SK-N-SH (cell line): ENCODE data around the gene TGFBI.
A peak's percentile ranks its signal among the peaks of the same experiment; 100 is the strongest.

ENCODE experiments used
- EP300 ChIP-seq, 2 experiments: IDR thresholded peaks; 2 replicates each; pipeline versions ENCODE4 v1.4.0 to v1.6.1; 2012; ENCODE audit warnings: borderline replicate concordance in 1 of 2, low read depth in 1 of 2, low read length in 1 of 2
- FOSL2 ChIP-seq: IDR thresholded peaks from 2 replicates; pipeline ENCODE4 v1.4.0; 2012; ENCODE audit warnings: low read depth, mild to moderate bottlenecking, moderate library complexity, borderline replicate concordance
- FOXJ3 ChIP-seq: sonication (generic); formaldehyde crosslinking; IDR thresholded peaks from 2 replicates; pipeline ENCODE4 v1.5.1; 2020; ENCODE audit warnings: mild to moderate bottlenecking, missing genetic modification reagents
- GABPA ChIP-seq: IDR thresholded peaks from 2 replicates; pipeline ENCODE4 v1.4.0; 2012; ENCODE audit warnings: low read depth, mild to moderate bottlenecking
- POLR2AphosphoS5 ChIP-seq: IDR thresholded peaks from 2 replicates; pipeline ENCODE4 v1.6.1; 2012; ENCODE audit warnings: low read depth, low read length
- RCOR1 ChIP-seq: fragments of 150-350 bp; IDR thresholded peaks from 2 replicates; pipeline ENCODE4 v1.6.1; 2017; ENCODE audit warnings: antibody characterized with exemption, low read length
- RFX5 ChIP-seq: IDR thresholded peaks from 2 replicates; pipeline ENCODE4 v1.6.1; 2012; ENCODE audit warnings: mild to moderate bottlenecking, improper control_type of control experiment, low read length
- TAF1 ChIP-seq: IDR thresholded peaks from 2 replicates; pipeline ENCODE4 v1.6.1; 2012; ENCODE audit warnings: low read depth, mild to moderate bottlenecking, low read length, moderate library complexity, borderline replicate concordance
- TCF12 ChIP-seq: IDR thresholded peaks from 2 replicates; pipeline ENCODE4 v1.4.0; 2012
- YY1 ChIP-seq: IDR thresholded peaks from 2 replicates; pipeline ENCODE4 v1.4.0; 2012; ENCODE audit warnings: low read depth, mild to moderate bottlenecking
- TF ChIP-seq, protein P1 (sequence below): fragments of 200-600 bp; sonication (generic); IDR thresholded peaks from 2 replicates; pipeline ENCODE4 v1.6.1; 2017; ENCODE audit warnings: antibody characterized with exemption, mild to moderate bottlenecking, moderate library complexity
- TF ChIP-seq, protein P2 (sequence below): IDR thresholded peaks from 2 replicates; pipeline ENCODE4; 2012

DNA sequence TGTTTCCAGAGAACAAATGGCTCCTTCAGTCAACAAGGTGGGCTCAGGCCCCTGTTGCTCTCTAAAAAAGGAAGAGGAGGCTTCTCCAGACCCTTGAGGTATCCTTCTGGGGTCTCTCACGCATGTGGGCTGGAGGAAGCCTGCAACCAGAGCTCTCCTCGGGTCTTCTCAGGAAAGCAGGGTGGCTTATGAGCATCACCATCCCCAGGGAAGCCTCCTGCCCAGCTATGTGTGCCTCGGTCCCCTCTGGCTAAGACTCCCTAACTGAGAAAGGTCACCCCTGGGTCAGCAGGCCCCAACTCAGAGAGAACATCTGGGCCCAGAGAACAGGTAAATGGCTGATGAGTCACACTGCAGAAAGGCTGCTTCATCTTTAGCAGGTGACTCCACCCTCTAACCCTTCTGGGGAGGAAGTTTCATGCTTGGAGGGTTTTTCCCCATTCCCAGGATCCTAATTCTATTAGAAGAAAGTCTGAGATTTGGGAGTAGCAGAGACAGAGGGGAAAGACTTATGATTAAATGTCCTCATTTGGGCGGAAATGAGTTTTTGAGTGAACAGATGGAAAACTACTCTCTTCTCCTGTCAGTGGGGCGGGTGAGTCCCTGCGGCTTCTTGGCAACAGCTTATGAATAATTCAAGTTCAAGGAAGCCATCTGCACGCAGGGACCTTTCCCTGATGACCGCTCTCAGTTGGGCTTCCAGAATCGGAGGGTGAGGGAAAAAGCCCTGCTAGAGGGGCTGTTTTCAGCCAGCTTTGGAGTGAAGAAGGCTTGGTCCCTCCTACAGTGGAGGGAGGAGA lies 41.9 kb downstream of the TGFBI start:
- TF ChIP-seq FOSL2, result no peak
- no peak for TF ChIP-seq YY1
- TF ChIP-seq, protein P1, sequence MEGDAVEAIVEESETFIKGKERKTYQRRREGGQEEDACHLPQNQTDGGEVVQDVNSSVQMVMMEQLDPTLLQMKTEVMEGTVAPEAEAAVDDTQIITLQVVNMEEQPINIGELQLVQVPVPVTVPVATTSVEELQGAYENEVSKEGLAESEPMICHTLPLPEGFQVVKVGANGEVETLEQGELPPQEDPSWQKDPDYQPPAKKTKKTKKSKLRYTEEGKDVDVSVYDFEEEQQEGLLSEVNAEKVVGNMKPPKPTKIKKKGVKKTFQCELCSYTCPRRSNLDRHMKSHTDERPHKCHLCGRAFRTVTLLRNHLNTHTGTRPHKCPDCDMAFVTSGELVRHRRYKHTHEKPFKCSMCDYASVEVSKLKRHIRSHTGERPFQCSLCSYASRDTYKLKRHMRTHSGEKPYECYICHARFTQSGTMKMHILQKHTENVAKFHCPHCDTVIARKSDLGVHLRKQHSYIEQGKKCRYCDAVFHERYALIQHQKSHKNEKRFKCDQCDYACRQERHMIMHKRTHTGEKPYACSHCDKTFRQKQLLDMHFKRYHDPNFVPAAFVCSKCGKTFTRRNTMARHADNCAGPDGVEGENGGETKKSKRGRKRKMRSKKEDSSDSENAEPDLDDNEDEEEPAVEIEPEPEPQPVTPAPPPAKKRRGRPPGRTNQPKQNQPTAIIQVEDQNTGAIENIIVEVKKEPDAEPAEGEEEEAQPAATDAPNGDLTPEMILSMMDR, result no peak
- no peak for TF ChIP-seq TCF12
- TF ChIP-seq, protein P2, sequence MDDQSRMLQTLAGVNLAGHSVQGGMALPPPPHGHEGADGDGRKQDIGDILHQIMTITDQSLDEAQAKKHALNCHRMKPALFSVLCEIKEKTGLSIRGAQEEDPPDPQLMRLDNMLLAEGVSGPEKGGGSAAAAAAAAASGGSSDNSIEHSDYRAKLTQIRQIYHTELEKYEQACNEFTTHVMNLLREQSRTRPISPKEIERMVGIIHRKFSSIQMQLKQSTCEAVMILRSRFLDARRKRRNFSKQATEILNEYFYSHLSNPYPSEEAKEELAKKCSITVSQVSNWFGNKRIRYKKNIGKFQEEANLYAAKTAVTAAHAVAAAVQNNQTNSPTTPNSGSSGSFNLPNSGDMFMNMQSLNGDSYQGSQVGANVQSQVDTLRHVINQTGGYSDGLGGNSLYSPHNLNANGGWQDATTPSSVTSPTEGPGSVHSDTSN, result no peak
- no peak for TF ChIP-seq GABPA
- no peak for TF ChIP-seq RFX5
- TF ChIP-seq RCOR1, result no peak
- TF ChIP-seq EP300 (IDR thresholded peaks at IDR 0.05; ENCODE audit: borderline replicate concordance in 1 of 2, low read depth in 1 of 2, low read length in 1 of 2), result no peak
- no peak for TF ChIP-seq FOXJ3 (CRISPR knock-in tag)
- TF ChIP-seq TAF1, result no peak
- 0 out of 2 replicates have a peak, but pooled peaks have one; percentile 4 for TF ChIP-seq POLR2AphosphoS5
